GM23248 (cell line): Measurements from ENCODE around the gene CD8B2. TPM values are rescaled to one million over a fixed set of nuclear protein-coding genes. Genes with fewer than 3 reads are reported as not detected.
"Not testable (repeated sequence)": the region's sequence is repeated elsewhere in the genome, so short reads cannot be mapped to it uniquely, and the experiment has no call there.

Experiments used
- DNase-seq: peaks from one replicate; pipeline ENCODE4 v3.0.0-alpha.2; 2015
- H2AFZ ChIP-seq: fragments of 200-600 bp; sonication (generic); 2 replicates; pipeline ENCODE4 v1.6.1; 2016; ENCODE audit warnings: antibody characterized with exemption
- H3F3A ChIP-seq: fragments of 200-600 bp; sonication (generic); 2 replicates; pipeline ENCODE4 v1.6.1; 2016; ENCODE audit warnings: mild to moderate bottlenecking, antibody characterized with exemption, mixed run types; ENCODE audit not compliant: insufficient read depth
- H3K27ac ChIP-seq: fragments of 200-600 bp; sonication (generic); 2 replicates; pipeline ENCODE4 v1.5.1; 2016; ENCODE audit warnings: mild to moderate bottlenecking
- H3K27me3 ChIP-seq: fragments of 200-600 bp; sonication (generic); replicated peaks from 2 replicates; pipeline ENCODE4 v1.6.1; 2016; ENCODE audit warnings: mild to moderate bottlenecking; ENCODE audit not compliant: insufficient read depth
- H3K36me3 ChIP-seq: fragments of 200-600 bp; sonication (generic); 2 replicates; pipeline ENCODE4 v1.6.1; 2016; ENCODE audit warnings: low read depth, mild to moderate bottlenecking
- H3K4me1 ChIP-seq: fragments of 200-600 bp; sonication (generic); 2 replicates; pipeline ENCODE4 v1.6.1; 2016; ENCODE audit warnings: mild to moderate bottlenecking; ENCODE audit not compliant: insufficient read depth
- H3K4me2 ChIP-seq: fragments of 200-600 bp; sonication (generic); one replicate; pipeline ENCODE4 v1.6.1; 2016; ENCODE audit warnings: mild to moderate bottlenecking; ENCODE audit not compliant: unreplicated experiment
- H3K4me3 ChIP-seq: fragments of 200-600 bp; sonication (generic); 2 replicates; pipeline ENCODE4 v1.5.1; 2016; ENCODE audit warnings: mild to moderate bottlenecking
- H3K79me2 ChIP-seq: fragments of 200-600 bp; sonication (generic); 2 replicates; pipeline ENCODE4 v1.6.1; 2016; ENCODE audit warnings: mild to moderate bottlenecking; ENCODE audit not compliant: insufficient read depth
- H3K9ac ChIP-seq: fragments of 200-600 bp; sonication (generic); 2 replicates; pipeline ENCODE4 v1.6.1; 2016; ENCODE audit warnings: mild to moderate bottlenecking
- H3K9me2 ChIP-seq: fragments of 200-600 bp; sonication (generic); 2 replicates; pipeline ENCODE4 v1.6.1; 2016; ENCODE audit warnings: mixed run types, mild to moderate bottlenecking, moderate library complexity; ENCODE audit not compliant: insufficient read depth
- H3K9me3 ChIP-seq: fragments of 200-600 bp; sonication (generic); one replicate; pipeline ENCODE4 v1.6.1; 2017; ENCODE audit warnings: low read depth
- H4K20me1 ChIP-seq: fragments of 200-600 bp; sonication (generic); 2 replicates; pipeline ENCODE4 v1.6.0; 2016; ENCODE audit not compliant: insufficient read depth
- WGBS, 2 experiments: methylation state at CpG; one replicate each; pipeline ENCODE4 v1.1.6; 2015 to 2017; ENCODE audit warnings: low lambda C conversion rate in 2 of 2, low coverage in 1 of 2; ENCODE audit errors: missing lambda C conversion rate in 2 of 2; 5-methylcytosine and 5-hydroxymethylcytosine counted together
- in situ Hi-C: fragments of 300-500 bp; cut with MboI; formaldehyde crosslinking; loops from 2 replicates; pipeline ENCODE4 v1.15.0; 2020
- polyA plus RNA-seq: library from polyadenylated mRNA; unstranded; fragments of >200 nt; fragmentation: Nextera tagmentation; extraction: Ambion mirVana; gene quantifications from 2 replicates; pipeline ENCODE4 v1.2.1, GENCODE V29; 2016
- total RNA-seq: library from RNA; depleted of rRNA; stranded (reverse); fragments of >200 nt; shearing (Covaris generic); gene quantifications from 2 replicates; pipeline ENCODE4 v1.2.3, GENCODE V29; 2014; rRNA removed

The CD8B2 gene
- not detected in 2 replicates for total RNA-seq
- not detected in 2 replicates for polyA plus RNA-seq

DNA sequence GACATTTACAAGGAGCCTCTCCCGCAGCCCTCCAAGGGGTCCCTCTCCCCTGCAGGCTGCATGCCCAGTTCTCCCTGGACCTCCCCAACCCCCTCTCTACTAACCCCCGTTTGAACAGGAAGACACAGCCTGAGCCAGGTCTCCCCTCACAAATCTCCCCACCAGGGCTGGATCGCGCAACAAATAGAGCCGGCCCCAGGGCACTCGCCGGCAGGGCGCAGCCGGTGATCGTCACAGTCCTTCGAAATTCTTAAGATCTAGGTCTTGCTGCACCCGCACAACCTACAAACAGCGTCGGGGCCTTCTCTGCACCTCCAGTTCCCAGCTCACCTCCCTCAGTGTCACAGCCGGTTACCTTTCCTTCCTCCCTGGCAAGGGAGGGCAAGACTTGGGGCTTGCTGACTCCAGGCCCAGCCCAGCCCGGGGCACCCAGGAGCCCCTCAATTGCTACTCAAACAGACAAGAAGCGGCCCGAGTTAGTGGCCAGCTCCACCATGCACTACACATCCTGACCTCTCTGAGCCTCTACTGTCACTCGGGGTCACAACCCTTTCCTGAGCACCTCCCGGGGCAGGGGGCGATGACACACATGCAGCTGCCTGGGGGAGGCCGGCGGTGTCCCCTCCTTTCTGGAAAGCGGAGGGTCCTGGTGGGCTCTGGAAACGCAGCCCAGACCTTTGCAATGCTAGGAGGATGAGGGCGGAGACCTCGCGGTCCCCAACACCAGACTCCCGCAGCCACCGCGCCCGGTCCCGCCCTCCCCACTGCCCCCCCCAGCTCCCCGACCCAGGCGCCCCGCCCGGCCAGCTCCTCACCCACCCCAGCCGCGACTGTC lies at the start of gene CD8B2:
TSS of gene CD8B2 (plus strand) at position 814 of the 835 bp plus-strand sequence. CDS start 63 bp downstream, outside the sequence.
- H3K27ac ChIP-seq, H3K4me2 ChIP-seq, H3K36me3 ChIP-seq, H3K9ac ChIP-seq, DNase-seq, H4K20me1 ChIP-seq, H3K4me1 ChIP-seq, H3K4me3 ChIP-seq, H3K79me2 ChIP-seq, H3K9me2 ChIP-seq, H3F3A ChIP-seq, H2AFZ ChIP-seq, H3K27me3 ChIP-seq, H3K9me3 ChIP-seq, in situ Hi-C loops: not testable (repeated sequence)
- WGBS, 2 experiments = 54 to 69% methylated on average over 15 to 20 of the region's 39 CpGs

DNA sequence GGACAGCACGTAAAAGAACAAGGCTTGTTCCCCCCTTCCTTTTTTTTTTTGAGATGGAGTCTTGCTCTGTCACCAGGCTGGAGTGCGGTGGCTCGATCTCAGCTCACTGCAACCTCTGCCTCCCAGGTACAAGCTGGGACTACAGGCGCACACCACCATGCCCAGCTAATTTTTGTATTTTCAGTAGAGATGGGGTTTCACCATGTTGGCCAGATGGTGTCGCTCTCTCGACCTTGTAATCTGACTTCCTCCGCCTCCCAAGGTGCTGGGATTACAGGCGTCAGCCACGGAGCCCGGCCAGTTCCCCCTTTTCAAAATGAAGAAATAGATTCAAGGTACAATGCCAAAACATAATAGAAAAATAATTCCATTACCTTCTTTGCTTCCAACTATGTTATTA lies 25.3 kb upstream of the CD8B2 start:
- H3F3A ChIP-seq, H3K9me3 ChIP-seq, in situ Hi-C loops, H3K27me3 ChIP-seq, H3K27ac ChIP-seq, DNase-seq, H2AFZ ChIP-seq, H3K9ac ChIP-seq, H3K36me3 ChIP-seq, H3K4me1 ChIP-seq, H4K20me1 ChIP-seq, H3K9me2 ChIP-seq, H3K79me2 ChIP-seq, H3K4me3 ChIP-seq, H3K4me2 ChIP-seq: not testable (repeated sequence)
- 55% methylated on average over 10 of the region's 10 CpGs for WGBS, 2 experiments

DNA sequence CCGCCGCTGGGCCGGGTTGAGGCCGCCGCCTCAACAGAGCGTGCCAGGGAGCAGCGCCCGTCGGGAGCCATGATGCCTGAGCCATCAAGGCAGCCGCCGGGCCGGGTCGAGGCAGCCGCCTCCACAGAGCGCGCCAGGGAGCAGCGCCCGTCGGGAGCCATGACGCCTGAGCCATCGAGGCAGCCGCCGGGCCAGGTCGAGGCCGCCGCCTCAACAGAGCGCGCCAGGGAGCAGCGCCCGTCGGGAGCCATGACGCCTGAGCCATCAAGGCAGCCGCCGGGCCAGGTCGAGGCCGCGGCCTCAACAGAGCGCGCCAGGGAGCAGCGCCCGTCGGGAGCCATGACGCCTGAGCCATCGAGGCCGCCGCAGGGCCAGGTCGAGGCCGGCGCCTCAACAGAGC lies 19.6 kb upstream of the CD8B2 start:
- H3K36me3 ChIP-seq, H3K27me3 ChIP-seq, DNase-seq, H4K20me1 ChIP-seq, H3K9me3 ChIP-seq, H3K4me1 ChIP-seq, H3K4me2 ChIP-seq, H3K27ac ChIP-seq, H3K9me2 ChIP-seq, H3K9ac ChIP-seq, in situ Hi-C loops, H3F3A ChIP-seq, H2AFZ ChIP-seq, H3K79me2 ChIP-seq, H3K4me3 ChIP-seq: not testable (repeated sequence)
- whole genome bisulfite sequencing, 2 experiments = 92% methylated on average over 49 of the region's 49 CpGs; no CpG with 5 or more reads in 1 of the 2 experiments

DNA sequence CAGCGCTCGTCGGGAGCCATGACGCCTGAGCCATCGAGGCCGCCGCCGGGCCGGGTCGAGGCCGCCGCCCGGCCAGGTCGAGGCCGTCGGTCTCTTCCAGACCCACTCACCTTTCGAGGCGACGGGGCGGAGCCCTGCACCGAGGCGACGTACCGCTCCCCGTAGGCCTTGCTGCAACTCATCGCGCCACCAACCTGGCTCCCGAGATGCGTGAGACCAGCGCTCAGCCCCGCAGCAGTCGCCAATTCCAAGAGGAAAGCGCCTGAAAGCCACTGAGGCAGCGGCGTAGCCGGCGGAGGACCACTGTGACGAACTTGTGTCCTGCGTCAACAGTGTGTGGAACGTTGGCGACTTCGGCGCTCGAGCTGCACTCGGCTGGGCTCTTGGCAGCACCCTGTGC lies 19.1 kb upstream of the CD8B2 start, which contains the start of gene RGPD3:
TSS of gene RGPD3 (minus strand) at position 307 of the 400 bp plus-strand sequence. CDS start at position 182, 125 bp downstream.
- H3K27ac ChIP-seq, H3K9me2 ChIP-seq, H4K20me1 ChIP-seq, H3K36me3 ChIP-seq, H2AFZ ChIP-seq, H3K4me1 ChIP-seq, in situ Hi-C loops, H3K4me2 ChIP-seq, H3K79me2 ChIP-seq, H3K4me3 ChIP-seq, H3K27me3 ChIP-seq, DNase-seq, H3K9me3 ChIP-seq, H3F3A ChIP-seq, H3K9ac ChIP-seq: not testable (repeated sequence)
- WGBS, 2 experiments = 95 to 97% methylated on average over 29 to 45 of the region's 45 CpGs

DNA sequence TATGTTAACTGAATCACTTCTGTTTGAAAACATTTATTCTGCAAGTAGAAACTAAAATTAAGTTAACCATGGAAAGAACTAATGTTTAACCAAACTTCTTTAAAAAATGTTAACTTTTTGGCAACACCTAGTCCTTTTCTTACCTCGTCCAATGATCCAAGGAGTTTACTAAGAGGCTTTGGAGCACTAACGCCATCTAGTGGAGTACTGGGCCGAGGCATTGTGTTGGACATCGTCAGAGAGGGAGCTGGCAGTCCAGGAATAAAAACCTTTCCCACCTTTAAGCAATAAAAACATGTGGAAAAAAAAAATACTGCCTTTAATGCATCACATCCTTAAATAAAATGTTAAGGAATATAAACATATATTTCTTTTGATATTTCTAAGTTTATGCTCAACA lies 16.5 kb upstream of the CD8B2 start:
- in situ Hi-C loops, H3F3A ChIP-seq, H3K27me3 ChIP-seq, H3K4me3 ChIP-seq, DNase-seq, H3K27ac ChIP-seq, H2AFZ ChIP-seq, H3K4me2 ChIP-seq, H3K36me3 ChIP-seq, H4K20me1 ChIP-seq, H3K79me2 ChIP-seq, H3K9ac ChIP-seq, H3K4me1 ChIP-seq, H3K9me3 ChIP-seq, H3K9me2 ChIP-seq: not testable (repeated sequence)
- 0 to 2% methylated on average over 3 to 4 of the region's 4 CpGs for WGBS, 2 experiments

DNA sequence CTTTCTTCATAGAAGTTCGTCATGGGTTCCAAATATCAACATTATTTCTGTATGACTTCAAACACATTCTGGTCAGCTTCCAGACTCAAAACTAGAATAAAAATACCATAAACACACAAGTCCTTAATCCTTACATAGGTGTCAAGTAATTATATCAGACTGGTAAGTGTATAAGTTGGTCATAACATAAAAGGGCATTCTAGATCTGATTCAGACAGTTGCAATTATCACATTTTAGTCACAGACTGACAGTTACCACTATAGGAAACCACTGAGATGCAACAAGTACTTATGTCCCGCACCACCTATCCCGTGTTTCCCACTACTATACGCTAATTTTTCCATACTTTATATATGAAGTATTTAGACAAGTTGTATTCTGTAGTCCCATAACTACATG lies 9.5 kb upstream of the CD8B2 start:
- H3K36me3 ChIP-seq, H3K27me3 ChIP-seq, H4K20me1 ChIP-seq, H2AFZ ChIP-seq, in situ Hi-C loops, H3F3A ChIP-seq, H3K9me3 ChIP-seq, H3K9ac ChIP-seq, H3K4me1 ChIP-seq, H3K4me2 ChIP-seq, H3K4me3 ChIP-seq, H3K79me2 ChIP-seq, H3K9me2 ChIP-seq, DNase-seq, H3K27ac ChIP-seq: not testable (repeated sequence)
- 45 to 73% methylated on average over 1 of the region's 4 CpGs for WGBS, 2 experiments

DNA sequence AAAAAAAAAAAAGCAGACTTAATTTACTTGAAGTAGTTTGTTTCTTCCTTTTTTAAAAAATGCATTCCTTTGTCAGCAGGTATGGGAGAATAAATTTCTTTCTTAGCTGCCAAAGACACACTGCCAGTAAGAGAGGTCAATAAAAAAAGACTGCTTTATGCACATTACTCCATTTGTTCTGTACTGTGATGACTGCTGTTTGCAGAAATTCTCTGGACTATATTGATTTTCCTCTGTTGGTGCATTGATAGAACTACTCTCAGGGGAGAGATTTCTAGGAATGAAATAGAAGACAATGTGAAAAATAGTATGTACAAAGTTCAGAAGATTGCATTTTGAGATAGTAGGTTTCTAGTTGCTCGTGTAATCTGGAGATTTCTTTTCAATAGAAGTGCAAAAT lies 7.6 kb upstream of the CD8B2 start:
- H3K4me2 ChIP-seq, H3K4me3 ChIP-seq, H3K9me3 ChIP-seq, in situ Hi-C loops, H3F3A ChIP-seq, H4K20me1 ChIP-seq, H3K4me1 ChIP-seq, H3K9ac ChIP-seq, H3K27me3 ChIP-seq, DNase-seq, H3K27ac ChIP-seq, H3K9me2 ChIP-seq, H2AFZ ChIP-seq, H3K79me2 ChIP-seq, H3K36me3 ChIP-seq: not testable (repeated sequence)
- 0% methylated on average over 1 of the region's 1 CpG; no CpG with 5 or more reads in 1 of the 2 experiments for WGBS, 2 experiments
